ENCODE data around the gene FGD6.
A peak's percentile ranks its signal among the peaks of the same experiment; 100 is the strongest.
"Not testable (repeated sequence)": the region's sequence is repeated elsewhere in the genome, so short reads cannot be mapped to it uniquely, and the experiment has no call there.

The FGD6 gene

DNA sequence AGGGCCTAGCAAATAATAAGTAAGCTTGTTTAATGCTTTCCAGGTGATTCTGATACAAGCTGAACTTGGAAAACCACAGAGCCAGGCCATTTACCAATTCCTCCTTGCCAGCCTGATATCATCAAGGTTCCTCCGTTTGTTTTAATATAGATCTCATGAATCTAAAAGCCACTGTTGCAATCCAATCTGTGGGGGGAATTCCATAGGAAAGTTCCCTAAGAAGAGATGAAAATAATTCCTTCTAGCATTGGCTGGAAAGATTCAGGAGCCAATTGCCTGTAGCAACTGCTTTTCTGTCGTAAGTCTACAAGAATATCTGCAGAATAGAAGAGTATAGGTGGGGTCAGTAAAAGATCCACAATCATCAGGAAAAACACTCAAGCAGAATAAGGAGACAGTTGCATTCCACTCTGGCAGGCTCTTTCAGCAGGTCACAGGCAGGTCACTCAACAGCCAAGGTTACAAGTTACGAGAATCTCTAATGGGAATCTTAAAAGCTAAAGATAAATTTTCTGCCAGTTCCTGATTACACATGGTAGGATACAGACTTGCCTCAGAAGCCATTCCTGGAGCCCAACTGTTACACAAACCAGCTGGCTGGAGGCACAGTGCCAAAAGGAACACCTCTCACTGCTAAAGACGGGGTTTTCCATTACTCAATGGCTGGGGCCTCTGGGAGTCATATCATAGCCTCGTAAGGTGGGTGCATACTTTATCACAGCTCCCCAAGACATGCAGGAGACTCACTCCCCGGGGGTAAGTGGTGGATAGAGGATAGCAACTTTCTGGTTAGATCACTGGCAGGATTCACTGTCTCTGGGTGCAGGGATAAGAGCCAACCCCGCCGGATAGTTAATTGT, 43.6 kb downstream of the FGD6 start:
- DNase-seq: no peak

DNA sequence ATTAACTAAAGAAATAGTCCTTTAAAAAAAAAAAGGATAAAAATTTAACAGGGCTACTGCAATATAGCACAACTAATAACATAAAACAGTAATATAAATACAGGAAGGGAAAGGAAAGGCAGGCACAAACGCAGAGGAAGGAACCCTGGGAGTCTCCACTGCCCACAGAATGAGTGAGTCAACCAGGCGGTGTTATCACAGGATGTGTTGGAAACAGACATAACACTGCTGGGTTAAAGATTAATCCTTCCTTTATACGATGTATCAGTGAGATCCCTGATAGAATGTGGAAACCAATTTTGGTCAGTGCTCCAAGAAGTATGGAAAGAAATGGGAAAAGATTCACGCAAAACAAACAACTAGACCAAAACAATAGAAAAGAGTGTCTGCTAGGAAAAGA, 47.9 kb downstream of the FGD6 start:
- peak; percentile 50 to 59 for DNase-seq

DNA sequence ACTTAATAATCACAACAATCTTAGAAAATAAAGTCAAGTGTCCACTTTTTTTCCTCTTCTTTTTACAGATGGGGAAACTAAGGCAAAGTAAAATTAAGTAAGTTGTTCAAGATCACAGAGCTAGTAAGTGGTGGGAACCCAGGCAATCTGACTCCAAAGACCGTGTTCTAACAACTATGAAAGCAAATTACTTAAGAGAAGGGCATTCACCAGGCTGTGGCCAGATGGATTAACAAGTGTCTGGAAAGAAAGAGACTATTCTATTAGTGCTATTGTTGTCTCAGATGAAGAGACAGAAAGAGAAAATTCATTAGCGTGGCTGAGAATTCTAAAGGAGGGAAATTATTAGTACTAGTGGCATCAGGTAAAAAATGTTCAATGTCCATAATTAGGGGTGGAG, 48.5 kb downstream of the FGD6 start:
- DNase-seq: no peak

DNA sequence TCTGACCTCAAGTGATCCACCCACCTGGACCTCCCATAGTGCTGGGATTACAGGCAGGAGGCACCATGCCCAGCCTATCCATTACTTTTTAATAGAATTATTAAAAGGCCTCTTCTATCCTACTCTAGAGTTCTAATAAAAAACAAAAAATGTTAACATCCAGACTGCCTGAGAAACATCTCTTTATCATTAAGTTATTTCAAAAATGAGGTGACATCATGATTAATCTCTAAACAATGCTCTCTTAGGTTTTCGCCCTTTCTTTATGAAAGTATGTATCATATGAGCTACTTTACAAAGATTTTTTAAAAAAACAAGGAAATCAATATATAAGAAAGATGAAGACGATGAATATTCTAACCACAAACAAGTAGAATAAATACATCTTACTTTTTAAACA, 52.6 kb downstream of the FGD6 start:
- no peak for DNase-seq

DNA sequence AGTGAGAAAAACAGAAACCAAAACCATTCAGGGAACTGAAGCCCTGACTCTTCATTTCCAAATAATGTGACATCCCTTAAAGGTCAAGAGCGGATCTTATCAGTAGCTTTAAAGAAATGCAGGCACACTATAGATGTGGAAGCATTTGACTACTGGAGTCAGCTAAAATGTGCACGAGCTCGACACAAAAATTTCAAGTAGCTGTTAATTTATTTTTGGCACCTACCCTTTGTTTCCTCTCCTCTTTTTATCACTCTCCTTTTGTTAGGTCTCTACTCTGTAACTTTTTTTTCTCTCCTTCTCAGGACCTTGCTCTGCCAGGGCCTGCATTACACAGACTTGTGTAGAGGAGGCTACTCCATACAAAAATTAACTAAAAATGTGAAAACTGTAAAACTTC, 58.3 kb downstream of the FGD6 start:
- DNase-seq: no peak

DNA sequence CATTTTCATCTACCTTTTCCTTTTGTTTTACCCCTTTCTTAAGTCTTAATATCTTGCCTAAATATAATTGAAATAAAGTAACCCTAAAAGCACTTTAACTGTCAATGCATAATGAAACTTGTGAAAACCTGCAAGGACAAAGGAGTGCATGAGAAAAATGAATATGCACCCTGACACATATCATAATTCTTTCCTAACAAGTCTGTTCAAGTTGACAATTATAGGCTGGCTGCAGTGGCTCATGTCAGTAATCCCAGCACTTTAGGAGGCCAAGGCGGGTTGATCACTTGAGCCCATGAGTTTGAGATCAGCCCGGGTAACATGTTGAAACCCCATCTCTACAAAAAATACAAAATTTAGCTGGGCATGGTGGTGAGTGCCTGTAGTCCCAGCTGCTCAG, 65.4 kb downstream of the FGD6 start:
- DNase-seq: no peak

DNA sequence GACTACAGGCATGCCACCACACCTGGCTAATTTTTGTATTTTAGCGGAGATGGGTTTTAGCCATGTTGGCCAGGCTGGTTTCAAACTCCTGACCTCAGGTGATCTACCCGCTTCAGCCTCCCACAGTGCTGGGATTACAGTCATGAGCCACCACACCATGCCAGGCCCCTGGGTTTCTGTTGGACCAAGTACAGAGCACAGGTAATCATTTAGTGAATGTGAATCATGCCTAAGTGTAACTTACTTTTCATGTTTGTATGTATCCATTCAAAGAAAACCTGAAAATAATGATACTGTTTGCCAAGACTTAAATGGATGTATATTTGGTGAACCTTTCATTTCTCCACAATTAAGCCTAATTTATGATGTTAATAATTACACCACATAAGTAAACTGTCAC, 65.9 kb downstream of the FGD6 start:
- no peak for DNase-seq

DNA sequence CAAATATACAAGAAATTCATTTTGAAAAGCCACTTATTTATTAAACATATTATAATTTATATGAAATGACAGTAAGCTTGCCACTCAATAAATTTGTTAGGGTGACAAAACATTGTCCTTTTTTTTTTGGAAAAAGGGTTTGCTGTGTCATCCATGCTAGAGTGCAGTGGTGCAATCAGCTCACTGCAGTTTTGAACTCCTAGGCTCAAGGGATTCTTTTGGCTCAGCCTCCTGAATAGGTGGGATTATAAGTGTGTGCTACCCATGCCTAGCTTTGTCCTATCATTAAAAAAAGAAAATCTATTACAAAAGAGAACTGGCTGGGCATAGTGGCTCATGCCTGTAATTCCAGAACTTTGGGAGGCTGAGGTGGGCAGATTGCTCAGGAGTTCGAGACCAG, 66.8 kb downstream of the FGD6 start:
- DNase-seq: no peak

DNA sequence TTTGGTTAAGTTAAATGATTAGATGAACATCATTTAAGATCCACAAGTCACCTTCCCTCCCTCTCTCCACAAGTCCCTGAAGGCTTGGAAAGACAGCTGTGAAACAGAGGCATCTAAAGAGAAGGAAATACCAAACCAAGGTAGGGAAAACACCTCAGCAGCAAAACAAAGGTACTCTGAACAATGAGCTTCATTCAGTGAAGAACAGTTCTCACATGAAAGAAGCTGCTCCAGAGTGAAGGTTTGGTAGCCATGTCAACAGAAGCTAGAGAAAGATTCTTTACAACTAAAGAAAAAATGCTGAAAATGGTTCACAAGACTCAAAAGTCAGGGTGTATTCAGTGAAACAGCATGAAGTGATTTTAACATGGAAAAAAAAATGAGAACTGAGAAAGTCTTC, 69.4 kb downstream of the FGD6 start:
- DNase-seq: no peak

DNA sequence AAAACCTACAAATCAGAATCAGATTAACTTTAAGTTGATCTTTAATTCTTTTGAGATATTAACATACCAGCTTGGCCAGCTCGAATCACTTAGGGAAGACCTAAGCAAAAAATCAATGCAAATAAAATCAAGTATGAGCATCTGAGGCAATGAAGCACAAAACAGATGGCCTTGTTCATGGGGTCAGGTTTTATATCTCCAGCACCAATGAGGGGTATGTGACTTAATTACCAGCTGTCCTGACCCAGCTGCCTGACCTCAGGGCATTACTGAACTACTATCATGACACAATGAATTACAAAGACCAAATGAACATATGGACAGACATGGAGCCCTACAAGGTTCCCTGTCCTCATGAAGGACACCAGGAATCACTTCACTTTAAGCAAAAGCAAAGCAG, 70.5 kb downstream of the FGD6 start:
- no peak for DNase-seq

DNA sequence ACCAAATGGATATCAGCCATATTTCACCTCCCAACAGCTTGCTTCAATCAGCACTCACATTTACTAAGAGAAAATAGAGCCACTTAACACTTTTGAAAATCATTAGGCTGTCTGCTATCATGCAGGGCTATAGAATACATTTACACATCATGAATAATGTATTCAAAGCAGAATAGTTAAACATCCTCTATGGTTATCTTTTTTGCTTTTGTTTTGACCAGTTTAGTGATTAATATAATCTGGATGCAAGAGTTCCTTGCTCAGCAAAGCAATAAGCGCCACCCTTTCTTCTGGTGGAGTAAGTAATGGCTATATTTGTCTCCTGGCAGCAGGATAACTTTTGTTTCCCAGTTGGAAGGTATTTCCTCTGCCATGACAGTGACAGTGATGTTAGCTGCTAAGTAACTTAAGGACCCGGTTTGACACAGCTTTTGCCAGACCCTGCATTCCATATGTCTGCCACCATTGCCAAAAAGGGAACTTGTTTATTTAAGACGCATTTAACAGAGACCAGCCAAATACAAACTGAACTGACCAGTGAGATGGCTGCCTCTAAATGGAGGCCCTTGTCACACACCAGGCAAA, 73.6 kb downstream of the FGD6 start:
- DNase-seq: no peak

DNA sequence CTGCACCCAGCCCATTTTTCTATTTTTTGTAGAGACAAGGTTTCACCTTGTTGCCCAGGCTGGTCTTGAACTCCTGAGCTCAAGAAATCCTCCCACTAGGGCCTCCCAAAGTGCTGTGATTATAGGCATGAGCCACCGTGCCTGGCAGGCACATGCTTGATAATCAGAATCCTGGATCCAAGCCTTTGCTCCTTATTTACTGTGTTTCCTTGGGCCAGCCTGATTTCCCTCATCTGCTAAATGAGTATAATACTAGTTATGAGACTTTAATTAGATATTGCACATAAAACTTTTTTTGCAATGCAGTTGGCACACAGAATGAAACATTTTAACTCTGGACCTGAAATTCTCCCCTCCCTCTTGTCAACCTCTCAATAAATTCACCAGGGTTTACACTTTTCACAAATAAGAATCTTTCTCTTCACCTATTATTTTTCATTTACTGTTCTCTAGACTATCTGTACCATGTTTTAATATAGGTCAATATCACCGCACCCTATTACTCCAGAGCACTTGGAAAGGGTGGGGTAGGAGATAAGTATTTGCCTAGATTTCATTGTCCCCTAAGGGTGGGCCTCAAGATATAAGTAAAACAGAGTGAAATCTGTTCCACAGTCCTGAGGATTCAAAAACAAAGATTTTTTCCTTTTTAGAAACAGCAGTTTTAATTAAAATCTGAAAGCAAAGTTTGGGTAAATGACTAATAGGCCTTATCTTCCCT, 74.7 kb downstream of the FGD6 start:
- DNase-seq: no peak

DNA sequence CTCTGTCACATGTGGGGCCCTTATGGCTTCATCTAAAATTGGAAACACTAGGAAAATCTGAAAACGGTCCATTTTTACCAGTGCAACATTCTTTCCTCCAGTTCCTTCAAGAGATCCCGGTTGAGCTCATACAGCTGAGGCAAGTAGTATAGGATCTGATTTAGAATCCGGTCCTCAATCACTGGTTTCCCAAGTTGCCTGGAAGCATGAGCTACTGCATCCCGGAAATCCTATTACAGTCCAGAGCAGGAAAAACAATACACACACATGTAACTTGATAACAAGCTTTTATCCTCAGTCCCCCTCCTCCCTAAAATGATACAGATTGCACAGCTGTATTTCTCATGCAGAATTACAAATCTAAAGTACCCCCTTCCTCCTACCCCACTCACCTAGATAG, 76.0 kb downstream of the FGD6 start:
- DNase-seq: no peak

DNA sequence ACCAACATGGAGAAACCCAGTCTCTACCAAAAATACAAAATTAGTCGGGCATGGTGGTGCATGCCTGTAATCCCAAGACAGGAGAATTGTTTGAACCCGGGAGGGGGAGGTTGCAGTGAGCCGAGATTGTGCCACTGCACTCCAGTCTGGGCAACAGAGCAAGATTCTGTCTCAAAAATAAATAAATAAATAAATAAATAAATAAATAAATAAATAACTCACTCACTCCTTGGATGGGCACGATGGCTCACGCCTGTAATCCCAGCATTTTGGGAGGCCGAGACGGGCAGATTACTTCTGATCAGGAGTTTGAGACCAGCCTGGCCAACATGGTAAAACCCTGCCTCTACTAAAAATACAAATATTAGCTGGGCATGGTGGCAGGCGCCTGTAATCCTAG, 79.2 kb downstream of the FGD6 start:
- DNase-seq: not testable (repeated sequence)

DNA sequence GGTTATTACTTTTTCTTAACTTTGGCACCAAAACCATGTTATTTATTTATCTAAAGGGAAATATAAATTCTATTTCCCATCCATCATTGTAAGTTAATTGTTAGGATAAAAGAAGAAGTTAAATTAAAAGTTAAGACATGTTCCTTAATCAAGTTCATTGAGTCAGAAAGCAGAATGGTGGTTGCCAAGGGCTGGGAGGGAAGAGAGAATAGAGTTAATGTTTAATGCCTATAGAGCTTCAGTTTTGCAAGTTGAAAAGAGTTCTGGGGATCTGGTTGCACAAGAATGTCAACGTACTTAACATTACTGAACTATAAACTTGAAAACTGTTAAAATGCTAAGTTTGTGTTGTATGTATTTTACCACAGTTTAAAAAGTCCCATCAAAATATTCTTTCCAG, 80.7 kb downstream of the FGD6 start:
- DNase-seq: no peak

DNA sequence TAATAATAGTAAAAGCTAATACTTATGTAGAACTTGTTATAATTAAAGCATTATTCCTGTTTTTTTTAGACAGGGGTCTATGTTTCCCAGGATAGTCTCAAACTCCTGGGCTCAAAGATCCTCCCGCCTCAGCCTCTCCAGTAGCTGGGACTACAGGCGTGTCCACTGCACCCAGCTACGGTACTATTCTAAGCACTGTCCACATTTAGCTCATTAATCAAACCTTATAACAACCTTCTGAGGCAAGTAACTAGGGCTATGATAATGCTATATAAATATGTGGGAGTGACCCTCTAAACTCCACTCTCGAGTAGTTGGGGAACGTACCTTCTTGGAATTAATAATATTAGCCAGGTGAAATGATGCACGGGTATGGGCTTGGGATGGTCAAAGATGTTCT, 83.2 kb downstream of the FGD6 start:
- DNase-seq: no peak

DNA sequence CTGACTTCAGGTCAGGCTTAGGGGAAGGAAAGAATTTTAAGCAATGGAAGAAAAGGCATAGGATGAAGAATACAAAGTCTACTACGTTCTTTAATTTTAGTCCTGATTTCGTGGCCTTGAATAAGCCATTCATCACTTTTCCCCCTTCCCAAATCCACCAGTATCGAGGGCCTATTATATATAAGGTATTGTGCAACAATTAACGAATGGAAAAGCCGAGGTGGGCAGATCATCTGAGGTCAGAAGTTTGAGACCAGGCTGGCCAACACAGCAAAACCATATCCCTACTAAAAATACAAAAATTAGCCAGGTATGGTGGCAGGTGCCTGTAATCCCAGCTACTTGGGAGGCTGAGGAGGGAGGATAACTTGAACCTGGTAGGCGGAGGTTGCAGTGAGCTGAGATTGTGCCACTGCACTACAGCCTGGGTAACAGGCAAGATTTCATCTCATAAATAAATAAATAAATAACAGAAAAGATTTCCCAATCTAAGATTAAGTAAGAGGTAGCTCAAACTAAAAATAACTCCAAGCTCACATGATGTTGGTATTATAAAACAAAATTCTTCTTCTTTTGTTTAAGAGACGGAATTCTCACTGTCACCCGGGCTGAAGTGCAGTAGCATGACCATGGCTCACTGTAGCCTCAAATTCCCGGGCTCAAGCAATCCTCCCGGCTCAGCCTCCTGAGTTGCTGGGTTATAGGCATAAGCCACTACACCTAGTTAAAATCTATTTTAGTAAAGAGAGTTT, 85.5 kb downstream of the FGD6 start:
- no peak for DNase-seq

DNA sequence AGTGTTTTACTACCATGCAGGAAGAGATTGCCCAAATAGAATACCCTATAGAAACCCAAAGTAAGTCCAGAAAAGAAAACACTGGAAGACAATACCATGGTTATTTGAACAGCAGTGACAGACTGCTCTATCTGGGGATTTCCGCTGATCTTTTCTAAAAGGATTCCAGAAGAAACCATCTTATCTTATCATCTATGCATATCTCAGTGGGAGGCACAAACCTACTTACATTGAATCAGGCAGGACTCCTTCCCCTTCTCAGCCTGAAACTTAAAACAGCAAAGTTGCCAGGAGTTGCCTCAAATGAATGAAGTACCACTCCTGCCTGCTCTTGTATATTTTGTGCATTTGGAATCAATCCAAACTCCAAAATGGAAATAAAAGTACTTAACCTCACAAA, 87.2 kb downstream of the FGD6 start:
- no peak for DNase-seq

DNA sequence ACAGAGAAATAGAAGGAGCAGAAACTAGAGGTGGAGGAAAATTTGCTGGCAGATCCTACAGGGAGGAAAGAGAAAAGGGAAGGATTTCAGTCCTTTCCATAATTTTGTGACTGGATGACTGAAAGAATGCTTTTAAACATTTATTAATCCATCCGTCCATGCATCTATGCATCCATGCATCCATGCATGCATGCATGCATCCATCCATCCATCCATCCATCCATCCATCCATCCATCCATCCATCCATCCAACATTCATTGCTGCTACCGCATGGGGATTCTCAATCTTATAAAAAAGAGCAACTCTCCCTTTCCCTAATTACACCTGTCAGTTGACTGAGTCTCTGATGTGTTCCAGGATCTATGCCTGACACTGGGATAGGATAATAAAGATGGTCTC, 88.2 kb downstream of the FGD6 start:
- no peak for DNase-seq

DNA sequence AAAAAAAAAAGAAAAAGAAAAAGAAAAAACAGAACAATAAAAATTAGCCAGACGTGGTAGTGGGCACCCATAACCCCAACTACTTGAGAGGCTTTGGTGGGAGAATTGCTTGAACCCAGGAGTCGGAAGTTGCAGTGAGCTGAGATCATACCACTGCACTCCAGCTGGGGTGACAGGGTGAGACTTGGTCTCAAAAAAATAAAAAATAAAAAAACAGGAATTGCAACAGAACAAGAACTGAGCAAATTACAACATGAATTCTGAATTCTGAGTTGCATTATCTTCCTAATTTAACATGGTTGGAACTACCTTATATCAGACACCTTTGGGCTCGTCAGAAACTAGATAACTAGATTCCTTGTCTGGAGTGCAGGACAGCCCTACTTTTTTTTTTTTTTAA, 90.5 kb downstream of the FGD6 start:
- no peak for DNase-seq

DNA sequence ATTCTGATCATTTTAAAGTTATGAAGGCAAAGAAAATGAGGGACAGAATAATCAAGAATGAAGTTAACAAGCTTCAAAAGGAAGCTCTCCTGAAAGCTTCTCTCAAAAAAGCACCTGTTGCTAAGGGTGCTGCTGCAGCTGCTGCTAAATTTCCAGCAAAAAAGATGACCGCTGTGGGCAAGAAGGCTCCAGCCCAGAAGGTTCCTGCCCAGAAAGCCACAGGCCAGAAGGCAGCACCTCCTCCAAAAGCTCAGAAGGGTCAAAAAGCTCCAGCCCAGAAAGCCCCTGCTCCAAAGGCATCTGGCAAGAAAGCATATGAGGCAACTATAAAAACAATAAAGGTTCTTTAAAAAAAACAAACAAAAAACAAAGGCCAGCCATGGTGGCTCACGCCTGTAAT, 91.2 kb downstream of the FGD6 start:
- DNase-seq: no peak

DNA sequence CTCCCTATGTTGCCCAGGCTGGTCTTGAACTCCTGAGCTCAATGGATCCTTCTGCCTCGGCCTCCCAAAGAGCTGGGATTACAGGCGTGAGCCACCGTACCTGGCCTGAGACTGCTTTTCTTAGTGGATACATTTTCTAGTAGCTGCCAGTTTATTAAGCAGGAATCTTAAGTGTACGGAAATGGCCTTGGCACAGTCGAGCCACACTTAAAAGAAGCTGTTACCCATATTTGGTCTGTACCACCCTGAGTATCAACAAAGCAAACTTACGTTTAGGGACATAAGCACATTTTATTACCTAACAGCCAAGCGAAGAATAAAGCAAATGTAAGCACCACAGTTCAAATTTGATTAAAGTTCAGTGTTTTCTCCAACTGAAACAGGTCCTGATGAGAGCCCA, 93.2 kb downstream of the FGD6 start:
- no peak for DNase-seq

DNA sequence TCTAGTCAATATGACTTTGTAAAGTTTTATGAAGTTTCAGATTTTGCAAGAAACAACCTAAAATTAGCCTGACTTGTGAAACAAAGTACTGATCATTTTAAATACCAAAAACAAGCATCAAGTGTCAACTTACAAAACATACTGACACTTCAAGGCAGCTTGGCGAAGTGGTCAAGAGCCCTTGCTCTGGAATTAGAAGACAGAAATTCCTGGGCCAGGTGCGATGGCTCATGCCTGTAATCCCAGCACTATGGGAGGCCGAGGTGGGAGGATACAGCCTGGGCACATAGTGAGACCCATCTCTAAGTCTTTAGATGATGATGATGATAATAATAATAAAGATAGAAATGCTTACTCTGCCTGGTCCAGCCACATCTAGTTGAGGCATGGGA, 98.5 kb downstream of the FGD6 start:
- no peak for DNase-seq
